HEK293 (cell line): ENCODE results near the gene GPR148.

ENCODE experiments used
- CTCF ChIA-PET: fragments of 350-600 bp; formaldehyde crosslinking; extraction: SDS; loops from one replicate; lab custom pipeline; 2021; ENCODE audit warnings: antibody characterized with exemption; lab: Yijun Ruan, JAX
- POLR2A ChIA-PET: fragments of 300-600 bp; formaldehyde crosslinking; extraction: SDS; loops from one replicate; lab custom pipeline; 2020; ENCODE audit warnings: antibody characterized with exemption, inconsistent platforms; lab: Yijun Ruan, JAX
- H3K27ac ChIP-seq: fragments of 200-500 bp; sonication (Bioruptor generic); 2 replicates; pipeline ENCODE4 v1.5.1; 2014; ENCODE audit warnings: low read depth, low read length, control low read depth, inconsistent platforms; ENCODE audit errors: extremely low read depth
- H3K36me3 ChIP-seq, 2 experiments: fragments of 200-500 bp in 1 of 2; sonication (Bioruptor generic) in 1 of 2; 1 replicate in 1 of 2; 2 replicates in 1 of 2; pipeline ENCODE4 v1.5.1; 2014 to 2017; ENCODE audit warnings: inconsistent platforms in 2 of 2, low read length in 2 of 2; ENCODE audit not compliant: control insufficient read depth in 2 of 2, insufficient read depth in 1 of 2
- H3K4me1 ChIP-seq: fragments of 200-500 bp; sonication (Bioruptor generic); 2 replicates; pipeline ENCODE4 v1.5.1; 2014; ENCODE audit warnings: mild to moderate bottlenecking, low read length, inconsistent platforms; ENCODE audit not compliant: control insufficient read depth, insufficient read depth
- H3K4me3 ChIP-seq: 2 replicates; pipeline ENCODE4 v1.5.1; 2011; ENCODE audit warnings: low read depth, mild to moderate bottlenecking, control low read depth, low read length, moderate library complexity
- H3K9me3 ChIP-seq: fragments of 200-500 bp; sonication (Bioruptor generic); 2 replicates; pipeline ENCODE4 v1.5.1; 2014; ENCODE audit warnings: low read depth, low read length, inconsistent platforms; ENCODE audit not compliant: control insufficient read depth, insufficient read depth
- EGR2 ChIP-seq: fragments of 450-650 bp; formaldehyde crosslinking; IDR thresholded peaks from 2 replicates; pipeline ENCODE4 v1.5.1; 2016; ENCODE audit warnings: low read depth, missing biosample characterization, missing genetic modification characterization
- ELK4 ChIP-seq: IDR thresholded peaks from 2 replicates; pipeline ENCODE4 v1.6.1; 2011; ENCODE audit warnings: mild to moderate bottlenecking, low read depth, low read length, borderline replicate concordance
- INSM2 ChIP-seq: fragments of 450-650 bp; formaldehyde crosslinking; IDR thresholded peaks from 2 replicates; pipeline ENCODE4 v1.5.1; 2016; ENCODE audit warnings: missing biosample characterization, missing genetic modification characterization
- MZF1 ChIP-seq: fragments of 450-650 bp; formaldehyde crosslinking; IDR thresholded peaks from 2 replicates; pipeline ENCODE4 v1.5.1; 2017; ENCODE audit warnings: missing biosample characterization, missing genetic modification characterization, borderline replicate concordance
- PATZ1 ChIP-seq: fragments of 450-650 bp; formaldehyde crosslinking; IDR thresholded peaks from 2 replicates; pipeline ENCODE4 v1.5.1; 2016; ENCODE audit warnings: missing biosample characterization, missing genetic modification characterization
- SP3 ChIP-seq: fragments of 450-650 bp; formaldehyde crosslinking; IDR thresholded peaks from 2 replicates; pipeline ENCODE4 v1.5.1; 2016; ENCODE audit warnings: missing biosample characterization, missing genetic modification characterization
- YY2 ChIP-seq: fragments of 450-650 bp; formaldehyde crosslinking; IDR thresholded peaks from 2 replicates; pipeline ENCODE4 v1.5.1; 2016; ENCODE audit warnings: missing biosample characterization, missing genetic modification characterization
- ZBTB20 ChIP-seq: fragments of 450-650 bp; formaldehyde crosslinking; IDR thresholded peaks from 2 replicates; pipeline ENCODE4 v1.5.1; 2016; ENCODE audit warnings: missing biosample characterization, missing genetic modification characterization
- ZBTB49 ChIP-seq: fragments of 450-650 bp; formaldehyde crosslinking; IDR thresholded peaks from 2 replicates; pipeline ENCODE4 v1.5.1; 2016; ENCODE audit warnings: missing biosample characterization, missing genetic modification characterization, low read depth
- ZBTB8A ChIP-seq: fragments of 450-650 bp; formaldehyde crosslinking; IDR thresholded peaks from 2 replicates; pipeline ENCODE4 v1.5.1; 2016; ENCODE audit warnings: missing biosample characterization, missing genetic modification characterization
- ZNF2 ChIP-seq: fragments of 450-650 bp; formaldehyde crosslinking; IDR thresholded peaks from 2 replicates; pipeline ENCODE4 v1.5.1; 2016; ENCODE audit warnings: missing biosample characterization, missing genetic modification characterization
- ZNF280D ChIP-seq: fragments of 450-650 bp; formaldehyde crosslinking; IDR thresholded peaks from 2 replicates; pipeline ENCODE4 v1.5.1; 2016; ENCODE audit warnings: missing biosample characterization, missing genetic modification characterization
- ZNF292 ChIP-seq: fragments of 450-650 bp; formaldehyde crosslinking; IDR thresholded peaks from 2 replicates; pipeline ENCODE4 v1.5.1; 2016; ENCODE audit warnings: low read depth, missing biosample characterization, missing genetic modification characterization, borderline replicate concordance
- ZNF302 ChIP-seq: fragments of 450-650 bp; formaldehyde crosslinking; IDR thresholded peaks from 2 replicates; pipeline ENCODE4 v1.5.1; 2016; ENCODE audit warnings: missing biosample characterization, missing genetic modification characterization, low read depth
- ZNF311 ChIP-seq: fragments of 450-650 bp; formaldehyde crosslinking; IDR thresholded peaks from 2 replicates; pipeline ENCODE4 v1.5.1; 2017; ENCODE audit warnings: missing biosample characterization, missing genetic modification characterization, borderline replicate concordance
- ZNF404 ChIP-seq: fragments of 450-650 bp; formaldehyde crosslinking; IDR thresholded peaks from 2 replicates; pipeline ENCODE4 v1.5.1; 2017; ENCODE audit warnings: missing biosample characterization, missing genetic modification characterization
- ZNF416 ChIP-seq: fragments of 450-650 bp; formaldehyde crosslinking; IDR thresholded peaks from 2 replicates; pipeline ENCODE4 v1.5.1; 2016; ENCODE audit warnings: missing biosample characterization, missing genetic modification characterization
- ZNF48 ChIP-seq: fragments of 450-650 bp; formaldehyde crosslinking; IDR thresholded peaks from 2 replicates; pipeline ENCODE4 v1.5.1; 2016; ENCODE audit warnings: missing biosample characterization, missing genetic modification characterization
- ZNF626 ChIP-seq: fragments of 450-650 bp; sonication (Bioruptor Pico); formaldehyde crosslinking; IDR thresholded peaks from 2 replicates; pipeline ENCODE4 v1.5.1; 2018; ENCODE audit warnings: missing biosample characterization, missing genetic modification characterization, inconsistent platforms
- ZNF768 ChIP-seq: fragments of 450-650 bp; formaldehyde crosslinking; IDR thresholded peaks from 2 replicates; pipeline ENCODE4 v1.5.1; 2018; ENCODE audit warnings: missing biosample characterization, mild to moderate bottlenecking, missing genetic modification characterization

GPR148 gene

GRCh38 chr2:130769343-130769907, 40.6 kb downstream of the GPR148 start:
- no peak for TF ChIP-seq ELK4
- TF ChIP-seq SP3, result no peak
- no peak for TF ChIP-seq MZF1 (tag by site-specific recombination)
- TF ChIP-seq ZNF280D (tag by site-specific recombination), result no peak
- no peak for TF ChIP-seq ZBTB49 (tag by site-specific recombination)
- TF ChIP-seq ZNF292 (tag by site-specific recombination), result no peak
- TF ChIP-seq PATZ1 (tag by site-specific recombination), result no peak
- TF ChIP-seq ZNF768, result no peak
- no peak for TF ChIP-seq ZNF416 (tag by site-specific recombination)
- no peak for TF ChIP-seq ZNF48 (tag by site-specific recombination)
- no peak for TF ChIP-seq ZNF404
- no peak for TF ChIP-seq ZNF302
- no peak for TF ChIP-seq ZNF311
- no peak for TF ChIP-seq EGR2 (tag by site-specific recombination)
- TF ChIP-seq ZNF626 (tag by site-specific recombination), result no peak
- TF ChIP-seq ZBTB20, result no peak
- TF ChIP-seq ZNF2, result no peak
- no peak for TF ChIP-seq YY2 (tag by site-specific recombination)
- TF ChIP-seq ZBTB8A (tag by site-specific recombination), result no peak
- TF ChIP-seq INSM2, result no peak
- H3K4me1 ChIP-seq, result no peaks in the 10 kb centered on the region
- no peaks in the 10 kb centered on the region for H3K9me3 ChIP-seq
- no peaks in the 10 kb centered on the region for H3K36me3 ChIP-seq
- POLR2A ChIA-PET, result no interaction called here
- H3K4me3 ChIP-seq, result no peak overlapping the region
- H3K27ac ChIP-seq, result no peak overlapping the region
- CTCF ChIA-PET, result interaction anchor here (0.6 kb wide), 1 partner anchor 143 kb away, joined by 4 read pairs; no protein-coding TSS in a partner anchor
